ENCODE measurements around the gene NR3C1. TPM values are rescaled to one million over a fixed set of nuclear protein-coding genes. Genes with fewer than 3 reads are reported as not detected.
A peak's percentile ranks its signal among the peaks of the same experiment; 100 is the strongest.

NR3C1 gene
- total RNA-seq, 1 experiment from 2014 or later = 16.0 TPM

GRCh38 chr5:143262393-143263174 lies 140.9 kb downstream of the NR3C1 start (continued):
- TF ChIP-seq, protein P1, sequence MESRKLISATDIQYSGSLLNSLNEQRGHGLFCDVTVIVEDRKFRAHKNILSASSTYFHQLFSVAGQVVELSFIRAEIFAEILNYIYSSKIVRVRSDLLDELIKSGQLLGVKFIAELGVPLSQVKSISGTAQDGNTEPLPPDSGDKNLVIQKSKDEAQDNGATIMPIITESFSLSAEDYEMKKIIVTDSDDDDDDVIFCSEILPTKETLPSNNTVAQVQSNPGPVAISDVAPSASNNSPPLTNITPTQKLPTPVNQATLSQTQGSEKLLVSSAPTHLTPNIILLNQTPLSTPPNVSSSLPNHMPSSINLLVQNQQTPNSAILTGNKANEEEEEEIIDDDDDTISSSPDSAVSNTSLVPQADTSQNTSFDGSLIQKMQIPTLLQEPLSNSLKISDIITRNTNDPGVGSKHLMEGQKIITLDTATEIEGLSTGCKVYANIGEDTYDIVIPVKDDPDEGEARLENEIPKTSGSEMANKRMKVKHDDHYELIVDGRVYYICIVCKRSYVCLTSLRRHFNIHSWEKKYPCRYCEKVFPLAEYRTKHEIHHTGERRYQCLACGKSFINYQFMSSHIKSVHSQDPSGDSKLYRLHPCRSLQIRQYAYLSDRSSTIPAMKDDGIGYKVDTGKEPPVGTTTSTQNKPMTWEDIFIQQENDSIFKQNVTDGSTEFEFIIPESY (IDR thresholded peaks at IDR 0.05; ENCODE audit: extremely low read depth, insufficient replicate concordance, low read length) = no peak

- H3K4me1 ChIP-seq (ENCODE audit: control insufficient read depth in 1 of 2, insufficient read depth in 2 of 2, low read length in 2 of 2) = peaks cover 0 to 16% of the 10 kb centered on the region in 2 experiments; a peak in 2 of 4 replicates
- TF ChIP-seq TCF7L2 (IDR thresholded peaks at IDR 0.05; ENCODE audit: borderline replicate concordance, extremely low read depth, insufficient read depth, insufficient read length) (no peak), CEBPB (IDR thresholded peaks at IDR 0.05; ENCODE audit: low read depth) (peak; percentile 77), SRF (IDR thresholded peaks at IDR 0.05; ENCODE audit: low read depth) (no peak)
- no peak overlapping the region for H3K4me3 ChIP-seq (replicated peaks in 1 of 2; ENCODE audit: low read depth in 1 of 2, low read length in 2 of 2)
- DNase-seq (ENCODE audit: low read depth, low spot score) (no peak), ATAC-seq (no peak)
- no peaks in the 10 kb centered on the region for H4K20me1 ChIP-seq (ENCODE audit: insufficient read depth)
- H2AFZ ChIP-seq (ENCODE audit: low read depth, low read length, poor library complexity, severe bottlenecking) = peak overlapping the region; percentile 4
- ChIA-PET POLR2A (no interaction called here), CTCF (no interaction called here), RAD21 (ENCODE audit: low non-redundant PET in 1 of 2, low total read pairs in 2 of 2, uncharacterized antibody in 2 of 2, unreplicated experiment in 2 of 2) (no interaction called here)
- H3K4me2 ChIP-seq (ENCODE audit: low read length) = peak overlapping the region; percentile 43; the same call in 1 of the 2 replicates
- H3K27me3 ChIP-seq (ENCODE audit: insufficient read depth, low read length) = no peaks in the 10 kb centered on the region
- no peak overlapping the region for H3K27ac ChIP-seq (ENCODE audit: low read depth, low read length)
- no TSS peak for BruUV-seq (replicated peaks)
- no peak overlapping the region for H3K9ac ChIP-seq (ENCODE audit: low read length)
- H3K9me3 ChIP-seq (ENCODE audit: control insufficient read depth in 1 of 2, insufficient read depth in 1 of 2, low read depth in 1 of 2, low read length in 2 of 2) = no peaks in the 10 kb centered on the region
- intact Hi-C loops (cut with micrococcal nuclease) = no loop called here
- H3K79me2 ChIP-seq (ENCODE audit: insufficient read depth, low read length) = no peaks in the 10 kb centered on the region
- no peaks in the 10 kb centered on the region for H3K36me3 ChIP-seq (ENCODE audit: control insufficient read depth in 1 of 2, insufficient read depth in 2 of 2, low read length in 2 of 2)
- no peaks in the 10 kb centered on the region for H3K9me2 ChIP-seq (ENCODE audit: insufficient read depth)
These were observed 141.6 kb downstream of the NR3C1 start for GRCh38 chr5:143261748-143262392.

Data from HCT116 (cell line).